GM18505 (cell line): ENCODE results near the gene TREML2.
A peak's percentile ranks its signal among the peaks of the same experiment; 100 is the strongest.

Experiments
- ATAC-seq: cut with Tn5 transposase; IDR thresholded peaks from one replicate; pipeline ENCODE4 v1.9.1; 2021; ENCODE audit not compliant: unreplicated experiment
- POLR2A ChIP-seq: IDR thresholded peaks from 4 replicates; pipeline ENCODE4 v1.6.1; 2011; ENCODE audit warnings: borderline replicate concordance; ENCODE audit not compliant: insufficient read depth, insufficient read length; ENCODE audit errors: extremely low read depth

Gene TREML2

DNA sequence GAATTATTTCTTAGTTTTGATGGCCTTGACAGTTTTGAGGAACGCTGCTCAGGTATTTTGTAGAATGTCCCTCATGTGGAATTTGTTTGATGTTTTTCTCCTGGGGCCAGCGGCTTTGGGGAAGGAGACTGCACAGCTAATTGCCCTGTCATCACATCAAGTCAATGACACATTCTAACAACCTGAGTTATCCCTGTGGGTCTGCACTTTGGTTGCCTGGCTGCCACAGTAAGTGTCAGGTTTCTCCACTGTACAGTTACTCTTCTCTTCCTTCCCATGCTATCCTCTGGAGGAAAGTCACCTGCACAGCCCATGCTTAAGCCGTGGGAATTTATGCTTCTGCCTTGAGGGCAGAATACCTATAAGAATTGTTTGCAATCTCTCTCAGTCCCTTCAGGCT is 25.8 kb upstream of the TREML2 start:
- no peak for ATAC-seq
- no peak for TF ChIP-seq POLR2A

DNA sequence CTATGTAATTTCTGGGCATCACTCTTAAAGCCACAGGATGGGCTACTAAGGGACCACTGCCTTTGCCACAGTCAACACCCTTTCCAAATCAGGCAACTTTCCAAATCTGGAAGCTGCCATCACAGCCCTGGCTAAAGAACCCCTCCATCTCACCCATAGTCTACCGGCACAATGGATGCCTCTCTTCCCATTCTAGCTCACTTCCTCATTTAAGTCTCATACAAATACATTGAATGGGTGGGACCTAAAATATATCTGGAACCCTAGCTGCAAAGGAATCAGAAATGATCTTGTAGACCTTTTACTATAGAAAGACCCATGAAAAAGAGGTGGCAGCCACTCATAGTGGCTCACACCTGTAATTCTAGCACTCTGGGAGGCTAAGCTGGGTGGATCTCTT is 23.9 kb upstream of the TREML2 start:
- no peak for TF ChIP-seq POLR2A

DNA sequence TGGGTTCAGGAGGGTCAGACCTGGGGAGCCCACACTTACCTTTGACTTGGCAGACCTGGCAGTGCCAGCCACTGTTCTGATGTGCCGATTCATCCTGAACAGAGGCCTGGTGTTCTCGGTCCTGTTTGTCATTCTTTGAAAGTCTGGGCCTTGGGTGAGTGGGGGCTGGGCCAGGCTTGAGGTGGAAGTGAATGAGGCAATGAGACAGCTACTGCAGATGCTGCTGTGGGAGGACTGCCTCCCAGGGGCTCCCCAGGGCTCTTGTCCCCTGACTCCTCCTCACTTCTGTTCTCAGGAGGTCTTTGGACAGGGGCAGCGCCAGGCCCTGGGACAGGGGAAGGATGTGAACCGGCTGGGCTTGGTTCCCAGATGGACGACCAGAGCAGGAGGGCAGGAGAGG is 21.6 kb upstream of the TREML2 start:
- no peak for ATAC-seq
- TF ChIP-seq POLR2A, result no peak

More for the DNA sequence above, 23.9 kb upstream of the TREML2 start:
- ATAC-seq, result no peak

DNA sequence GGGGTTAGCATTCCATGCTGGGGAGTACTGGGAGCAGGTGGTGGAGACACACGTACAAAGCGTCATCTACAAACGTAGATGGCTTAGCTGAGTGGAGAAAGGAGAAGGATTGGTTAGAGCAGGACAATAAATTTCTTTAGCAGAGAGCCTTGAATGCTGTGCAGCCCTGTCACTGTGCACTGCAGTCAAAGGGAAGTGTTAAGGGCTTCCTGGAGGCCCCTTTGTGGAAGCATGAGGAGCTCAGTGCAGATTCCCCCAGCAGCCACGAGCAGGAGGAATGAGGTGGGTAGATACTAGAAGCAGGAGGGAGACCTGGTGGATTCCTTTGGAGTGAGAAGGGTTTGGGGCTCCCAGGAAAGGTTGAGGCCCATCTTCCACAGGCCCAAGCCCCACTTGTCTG is 21.1 kb upstream of the TREML2 start:
- TF ChIP-seq POLR2A, result no peak
- ATAC-seq, result no peak

DNA sequence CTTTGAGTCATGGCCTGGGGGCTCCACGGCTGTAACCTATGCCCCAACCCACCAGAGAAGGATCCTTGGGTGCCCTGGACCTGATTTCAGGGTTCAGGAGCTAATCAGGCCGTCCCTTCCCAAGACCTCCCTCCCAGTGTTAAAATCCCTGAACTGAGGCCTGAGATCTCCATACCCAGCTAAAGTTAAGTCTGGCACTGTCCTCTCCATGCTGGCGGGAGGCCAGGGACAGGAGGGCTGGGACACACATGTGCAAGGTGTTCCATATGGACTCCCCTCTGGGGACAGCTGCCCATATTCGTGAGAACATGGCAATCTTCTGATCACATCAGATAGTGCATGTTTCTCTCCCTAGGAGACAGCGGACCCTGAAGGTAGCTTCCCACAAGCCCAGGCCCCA is 15.7 kb upstream of the TREML2 start:
- TF ChIP-seq POLR2A, result no peak
- ATAC-seq, result no peak

DNA sequence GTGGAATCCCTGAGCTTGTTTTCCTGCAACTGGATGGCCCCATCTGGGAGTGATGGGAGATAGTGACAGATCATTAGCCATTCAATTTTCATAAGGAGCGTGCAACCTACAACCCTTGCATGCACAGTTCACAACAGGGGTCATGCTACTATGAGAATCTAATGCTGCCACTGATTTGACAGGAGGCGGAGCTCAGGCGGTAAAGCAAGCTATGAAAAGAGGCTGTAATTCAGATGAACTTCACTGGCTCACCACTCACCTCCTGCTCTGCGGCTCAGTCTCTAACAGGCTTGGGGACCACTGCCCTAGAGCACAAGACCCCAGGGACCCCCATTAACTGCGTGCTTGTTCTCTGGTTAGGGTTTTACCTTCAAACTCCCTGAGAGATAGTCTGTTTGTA is 14.8 kb upstream of the TREML2 start:
- ATAC-seq, result no peak
- TF ChIP-seq POLR2A, result no peak

DNA sequence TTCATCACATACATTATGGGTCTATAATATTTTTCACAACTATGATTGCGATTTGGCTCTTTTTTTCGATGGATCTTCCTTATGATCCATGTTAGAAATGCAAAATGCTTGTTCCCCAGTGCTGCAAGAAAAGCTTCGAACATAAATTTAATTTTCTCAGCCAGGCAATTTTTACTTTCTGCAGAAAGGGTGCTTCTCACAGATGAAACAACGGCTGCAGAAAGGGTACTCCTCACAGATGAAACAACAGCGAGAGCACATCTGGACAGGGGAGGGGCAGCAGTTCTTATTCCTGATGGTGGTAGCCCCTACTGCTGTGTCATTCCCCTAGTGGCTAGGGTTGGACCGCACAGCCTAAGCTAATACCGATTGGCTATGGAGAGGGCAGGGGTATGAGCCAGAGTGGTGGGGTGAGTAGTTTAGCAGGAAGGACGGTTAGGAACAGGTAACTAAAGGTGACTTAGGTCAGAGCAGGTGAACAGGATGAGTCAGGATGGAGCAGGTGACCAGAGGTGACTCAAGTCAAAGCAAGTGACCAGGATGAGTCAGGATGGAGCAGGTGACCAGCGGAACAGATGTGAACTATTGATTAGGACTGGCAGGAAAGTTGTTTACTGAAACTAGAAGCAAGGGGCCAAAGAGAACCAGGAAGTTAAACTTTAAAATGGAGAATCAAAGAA is 13.8 kb upstream of the TREML2 start:
- no peak for ATAC-seq
- no peak for TF ChIP-seq POLR2A

DNA sequence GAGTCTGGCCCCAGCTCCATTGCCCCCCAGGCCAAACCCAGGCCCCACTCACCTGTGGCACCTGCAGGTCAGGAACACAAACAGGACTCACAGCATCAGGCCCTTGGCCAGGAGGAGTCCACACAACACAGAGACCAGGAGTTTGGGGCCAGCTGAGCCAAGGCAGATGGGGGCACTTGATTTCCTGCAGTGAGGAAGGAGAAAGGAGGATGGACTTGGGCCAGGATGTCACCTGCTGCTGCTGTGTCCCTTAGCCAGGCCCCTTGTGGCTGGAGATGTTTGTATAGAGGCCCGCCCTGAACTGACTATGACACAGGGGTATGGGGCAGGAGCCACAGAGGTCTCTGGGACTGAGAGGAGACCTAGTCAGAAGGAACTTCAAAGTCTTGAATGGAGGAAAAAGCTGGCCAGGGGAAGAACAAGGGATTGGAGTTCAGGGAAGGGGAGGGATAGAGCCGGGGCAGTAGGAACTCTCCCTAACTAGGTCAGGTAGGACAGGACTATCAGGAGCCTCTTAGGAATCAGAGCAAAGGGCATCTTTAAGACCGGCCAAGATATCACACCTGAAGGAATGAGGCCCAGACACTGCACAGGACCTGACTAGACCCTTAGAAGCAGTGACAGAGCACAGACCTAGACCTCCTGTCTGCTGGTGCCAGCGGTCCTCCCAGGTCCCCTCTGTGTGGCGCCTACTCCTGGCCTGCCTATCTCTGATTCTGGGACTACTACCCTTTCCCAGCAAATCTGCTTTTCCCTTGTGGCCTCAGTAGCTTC is 8.8 kb upstream of the TREML2 start:
- TF ChIP-seq POLR2A, result no peak
- no peak for ATAC-seq

DNA sequence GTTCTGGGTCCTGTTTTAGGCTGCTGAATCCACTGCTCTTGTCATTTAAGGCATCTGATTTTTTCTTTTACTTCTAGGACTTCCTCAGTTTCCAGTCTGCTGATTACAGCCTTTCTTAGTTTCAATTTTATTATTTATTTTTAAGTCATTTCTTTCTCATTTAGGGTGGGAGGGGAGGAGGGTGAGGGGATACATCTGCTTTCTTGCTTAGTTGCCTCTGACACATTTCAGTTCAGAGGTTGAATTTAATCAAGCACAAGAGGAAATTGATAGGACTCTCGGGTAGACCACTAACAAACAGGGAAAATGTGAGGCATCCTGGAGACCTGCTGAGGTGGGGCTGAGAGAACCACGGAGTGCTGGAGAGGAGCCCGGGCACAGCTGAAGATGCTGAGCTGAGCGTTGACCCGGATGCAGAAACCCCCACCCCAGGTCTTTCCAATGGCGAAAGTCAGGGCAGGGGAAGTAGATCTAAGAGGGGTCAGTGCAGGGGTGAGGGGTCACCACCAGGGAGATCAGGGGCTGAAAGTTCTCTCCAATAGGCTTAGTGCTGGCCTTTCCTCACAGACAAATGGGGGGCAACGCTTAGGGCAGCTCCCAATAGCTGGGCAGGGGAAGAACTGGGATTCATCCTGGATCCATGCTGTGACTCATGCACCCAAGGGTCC is 7.6 kb upstream of the TREML2 start:
- TF ChIP-seq POLR2A, result no peak
- no peak for ATAC-seq

DNA sequence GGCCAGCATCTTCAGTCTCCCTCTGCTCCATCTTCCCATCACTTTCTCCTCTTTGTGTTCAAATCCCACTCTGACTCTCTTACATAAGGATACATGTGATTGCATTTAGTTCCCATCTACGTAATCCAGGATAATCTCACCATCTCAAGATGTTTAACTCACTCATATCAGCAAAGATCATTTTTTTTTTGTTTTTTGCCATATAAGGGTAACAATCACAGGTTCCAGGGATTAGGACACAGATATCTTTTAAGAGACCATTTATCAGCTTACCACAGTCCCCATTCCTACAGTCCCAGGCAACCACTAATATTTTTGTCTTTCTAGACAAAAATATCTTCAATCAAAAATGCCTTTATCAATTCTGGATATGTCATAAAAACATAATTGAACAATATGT is 3.2 kb upstream of the TREML2 start:
- ATAC-seq, result no peak
- TF ChIP-seq POLR2A, result no peak

DNA sequence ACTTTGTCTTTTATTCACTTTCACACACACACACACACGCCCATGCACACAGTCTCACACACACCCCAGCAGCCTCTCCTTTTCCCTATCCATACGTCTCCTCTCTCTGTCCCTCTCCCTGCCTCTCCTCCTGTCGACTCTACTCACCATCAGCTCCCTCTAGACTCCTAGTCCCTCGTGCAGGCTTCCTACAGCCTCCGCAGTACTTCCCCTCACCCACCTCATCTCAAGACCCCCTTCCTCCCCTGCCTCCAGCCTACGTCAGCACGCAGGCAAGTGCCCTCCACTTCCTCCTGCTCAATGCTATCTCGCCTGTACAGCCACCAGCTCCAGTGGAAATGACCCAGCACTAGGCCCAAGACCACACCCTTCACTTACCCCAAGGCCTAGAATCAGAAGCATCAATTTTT is 820 bp upstream of the TREML2 start:
- no peak for ATAC-seq
- TF ChIP-seq POLR2A, result no peak

DNA sequence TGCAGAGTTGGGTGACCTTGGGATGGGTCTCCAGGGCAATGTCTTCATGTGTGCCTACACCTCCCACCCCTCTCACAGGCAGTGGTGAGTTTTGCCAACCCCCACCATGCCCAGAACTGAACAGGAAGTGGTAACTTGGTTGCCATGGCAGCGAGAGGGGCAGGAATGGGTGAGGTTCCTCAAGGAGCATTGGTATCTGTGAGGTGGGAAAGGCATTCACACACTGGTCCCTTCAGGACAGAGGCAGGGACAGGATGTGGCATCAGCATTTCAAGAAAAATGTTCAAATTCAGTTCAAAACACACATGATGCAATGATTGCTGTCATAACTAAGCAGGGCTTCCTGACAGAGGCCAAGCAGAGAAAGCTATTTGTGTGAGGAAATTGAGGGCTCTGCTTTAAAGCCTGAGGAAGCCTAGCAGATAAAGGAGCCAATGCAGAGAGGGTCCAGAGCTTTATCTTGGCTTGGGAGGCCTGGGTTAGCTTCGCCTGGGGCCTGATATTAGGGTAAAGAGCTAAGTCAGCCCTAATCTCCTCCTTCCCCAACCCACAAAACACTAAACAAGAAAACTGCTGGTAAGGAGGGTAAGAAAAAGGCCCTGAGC is 551 bp downstream of the TREML2 start:
- ATAC-seq, result peak; percentile 33
- peak; percentile 39 for TF ChIP-seq POLR2A

DNA sequence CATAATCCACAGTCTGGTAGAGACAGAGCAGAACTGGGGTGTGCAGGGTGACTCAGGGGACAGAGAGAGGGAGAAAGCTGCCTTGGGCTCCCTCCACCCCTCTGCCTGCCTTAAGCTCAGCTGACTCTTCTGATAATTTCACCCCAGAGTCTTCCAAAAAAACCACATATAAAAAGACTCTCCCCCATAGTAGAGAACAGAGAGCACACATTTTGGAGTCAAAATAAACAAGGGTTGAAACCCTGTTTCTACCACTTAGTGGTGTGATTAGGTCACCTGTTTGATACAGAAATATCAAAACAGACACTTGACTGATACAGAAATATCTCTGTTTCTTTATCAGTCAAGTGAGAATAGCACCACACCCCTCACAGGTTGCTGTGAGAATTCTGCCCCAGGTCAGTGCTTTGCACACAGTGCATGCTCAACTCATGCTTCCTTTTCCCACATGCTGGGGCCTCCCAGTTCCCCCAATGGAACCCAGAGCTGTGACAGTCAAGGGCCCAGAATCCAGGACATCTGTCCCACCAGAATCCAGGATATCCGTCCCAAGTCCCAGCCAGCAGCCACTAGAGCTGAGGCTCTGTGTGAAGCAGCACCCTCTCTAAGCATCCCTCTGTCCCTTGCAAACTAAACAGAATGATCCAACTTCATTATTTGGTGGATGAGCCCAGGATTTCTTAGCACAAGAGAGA is 1.2 kb downstream of the TREML2 start:
- TF ChIP-seq POLR2A, result no peak
- peak; percentile 46 for ATAC-seq
